DND-41 (cell line): ENCODE results near the gene BCL11B.
A peak's percentile ranks its signal among the peaks of the same experiment; 100 is the strongest.

Experiments used
- ATAC-seq: fragments of 200-7000 bp; cut with Tn5 transposase; 3 replicates; pipeline ENCODE4 v1.9.1; 2021; ENCODE audit warnings: low read depth; ENCODE audit not compliant: insufficient read depth
- DNase-seq: peaks from one replicate; pipeline ENCODE4 v3.0.0-alpha.2; 2020
- H2AFZ ChIP-seq: 2 replicates; pipeline ENCODE4 v1.6.0; 2012; ENCODE audit warnings: low read depth, low read length
- H3K27ac ChIP-seq: 2 replicates; pipeline ENCODE4 v1.5.1; 2012; ENCODE audit warnings: low read length, inconsistent platforms
- H3K27me3 ChIP-seq: fragments of 200-600 bp; sonication (generic); 2 replicates; pipeline ENCODE4 v1.6.0; 2012; ENCODE audit warnings: low read length, mild to moderate bottlenecking, inconsistent platforms; ENCODE audit not compliant: insufficient read depth, poor library complexity
- H3K36me3 ChIP-seq: 2 replicates; pipeline ENCODE4 v1.5.1; 2012; ENCODE audit warnings: low read length, inconsistent platforms; ENCODE audit not compliant: insufficient read depth
- H3K4me1 ChIP-seq: 2 replicates; pipeline ENCODE4 v1.5.1; 2012; ENCODE audit warnings: mild to moderate bottlenecking, low read length; ENCODE audit not compliant: insufficient read depth
- H3K4me2 ChIP-seq: 2 replicates; pipeline ENCODE4 v1.6.0; 2012; ENCODE audit warnings: mild to moderate bottlenecking, moderate library complexity, low read length, inconsistent platforms; ENCODE audit not compliant: insufficient read depth
- H3K4me3 ChIP-seq, 2 experiments: fragments of 200-600 bp in 1 of 2; shearing (Covaris generic) in 1 of 2; 2 replicates each; pipeline ENCODE4 v1.5.1; 2012 to 2016; ENCODE audit warnings: inconsistent platforms in 2 of 2, low read length in 2 of 2, mild to moderate bottlenecking in 2 of 2, low read depth in 1 of 2, moderate library complexity in 1 of 2
- H3K79me2 ChIP-seq: 2 replicates; pipeline ENCODE4 v1.6.0; 2012; ENCODE audit warnings: low read length, inconsistent platforms; ENCODE audit not compliant: insufficient read depth
- H3K9ac ChIP-seq: 2 replicates; pipeline ENCODE4 v1.6.0; 2012; ENCODE audit warnings: low read depth, mild to moderate bottlenecking, inconsistent platforms, low read length, moderate library complexity
- H3K9me3 ChIP-seq: 2 replicates; pipeline ENCODE4 v1.5.1; 2012; ENCODE audit warnings: low read length, moderate library complexity, mild to moderate bottlenecking, inconsistent platforms; ENCODE audit not compliant: insufficient read depth, severe bottlenecking
- H4K20me1 ChIP-seq: 2 replicates; pipeline ENCODE4 v1.6.0; 2012; ENCODE audit warnings: low read length; ENCODE audit not compliant: insufficient read depth
- CTCF ChIP-seq: IDR thresholded peaks from 2 replicates; pipeline ENCODE4 v1.5.1; 2012; ENCODE audit warnings: borderline replicate concordance, low read length, moderate library complexity, mild to moderate bottlenecking; ENCODE audit not compliant: poor library complexity, severe bottlenecking; ENCODE audit errors: extremely low read depth
- EZH2 ChIP-seq: IDR thresholded peaks from 3 replicates; pipeline ENCODE4 v1.6.1; 2012; ENCODE audit warnings: borderline replicate concordance, low read depth, mild to moderate bottlenecking, moderate library complexity, low read length, inconsistent platforms; ENCODE audit not compliant: severe bottlenecking

The BCL11B gene

GRCh38 chr14:99271221-99271941 lies 616 bp downstream of the BCL11B start:
- no peaks in the 10 kb centered on the region for H3K9me3 ChIP-seq
- DNase-seq: no peak
- H3K4me1 ChIP-seq: peaks cover 32% of the 10 kb centered on the region
- H3K9ac ChIP-seq: peak overlapping the region; percentile 85
- peak overlapping the region; percentile 69 to 71; a peak in 3 of 4 replicates for H3K4me3 ChIP-seq
- H3K79me2 ChIP-seq: peaks cover 72% of the 10 kb centered on the region
- H3K27me3 ChIP-seq: peaks cover 4% of the 10 kb centered on the region
- peaks cover 21% of the 10 kb centered on the region for H3K36me3 ChIP-seq
- peaks cover 20% of the 10 kb centered on the region for H4K20me1 ChIP-seq
- no peak overlapping the region for H2AFZ ChIP-seq
- peak overlapping the region; percentile 86 for H3K27ac ChIP-seq
- TF ChIP-seq CTCF: no peak
- peak overlapping the region; percentile 78 for H3K4me2 ChIP-seq
- no peak for ATAC-seq

- Histone ChIP-seq H3K79me2 (peaks cover 79% of the 10 kb centered on the region), H3K36me3 (peaks cover 27% of the 10 kb centered on the region), H3K27ac (peak overlapping the region; percentile 86), H4K20me1 (peaks cover 27% of the 10 kb centered on the region), H3K4me1 (peaks cover 39% of the 10 kb centered on the region), H3K4me2 (no peak overlapping the region; the same call in 1 of the 2 replicates), H3K9ac (peak overlapping the region; percentile 85), H3K27me3 (peaks cover 4% of the 10 kb centered on the region), H3K9me3 (no peaks in the 10 kb centered on the region), H3K4me3 (peak overlapping the region; percentile 63 to 69; a peak in 3 of 4 replicates), H2AFZ (no peak overlapping the region)
- DNase-seq: peak; percentile 52
- ATAC-seq: peak; percentile 4; the same call in 1 of the 3 replicates
- TF ChIP-seq EZH2 (no peak), CTCF (no peak)
These were observed 1.4 kb downstream of the BCL11B start for GRCh38 chr14:99270458-99271220.

- H3K9ac ChIP-seq: peak overlapping the region; percentile 85
- H3K4me2 ChIP-seq: peak overlapping the region; percentile 70
These were observed 2.9 kb downstream of the BCL11B start for GRCh38 chr14:99268810-99269707.

More at GRCh38 chr14:99268810-99269707, 2.9 kb downstream of the BCL11B start:
- Histone ChIP-seq H3K4me3 (peak overlapping the region; percentile 63 to 69; a peak in 3 of 4 replicates), H3K36me3 (peaks cover 39% of the 10 kb centered on the region), H3K9me3 (no peaks in the 10 kb centered on the region), H3K27me3 (peaks cover 1% of the 10 kb centered on the region), H3K27ac (peak overlapping the region; percentile 86), H3K4me1 (peaks cover 46% of the 10 kb centered on the region), H4K20me1 (peaks cover 39% of the 10 kb centered on the region), H3K79me2 (peaks cover 95% of the 10 kb centered on the region), H2AFZ (no peak overlapping the region)
- no peak for DNase-seq
- no peak for TF ChIP-seq CTCF
- no peak for TF ChIP-seq EZH2
- ATAC-seq: no peak
